NCI-H2081 treated with DMSO at 0.1 percent for 48 hours (cell line): Measurements from ENCODE around the gene KIF21B.

Experiments used
- DNase-seq: peaks from one replicate; lab custom pipeline; 2025; lab: John Stamatoyannopoulos, UW

KIF21B gene

GRCh38 chr1:201023517-201023902, at the start of gene KIF21B:
Gene KIF21B, minus strand, starts transcription at chr1:201023714. Its CDS starts 331 bp downstream, at chr1:201023383.
- no peak for DNase-seq

- no peak for DNase-seq
These were observed 49.4 kb upstream of the KIF21B start for GRCh38 chr1:201072922-201073321.

- DNase-seq, result no peak
These were observed 48.6 kb upstream of the KIF21B start for GRCh38 chr1:201072149-201072548.

GRCh38 chr1:201069636-201070035, 46.1 kb upstream of the KIF21B start:
- no peak for DNase-seq

GRCh38 chr1:201068976-201069375, 45.5 kb upstream of the KIF21B start:
- DNase-seq, result no peak

GRCh38 chr1:201066986-201067385, 43.5 kb upstream of the KIF21B start:
- no peak for DNase-seq

- DNase-seq, result no peak
These were observed 42.2 kb upstream of the KIF21B start for GRCh38 chr1:201065686-201066085.

- no peak for DNase-seq
These were observed 41.3 kb upstream of the KIF21B start for GRCh38 chr1:201064806-201065205.

GRCh38 chr1:201063145-201063544, 39.6 kb upstream of the KIF21B start:
- no peak for DNase-seq

- DNase-seq, result no peak
These were observed 39.1 kb upstream of the KIF21B start for GRCh38 chr1:201062511-201063091.

GRCh38 chr1:201061886-201062285, 38.4 kb upstream of the KIF21B start:
- no peak for DNase-seq

- DNase-seq, result no peak
These were observed 37.5 kb upstream of the KIF21B start for GRCh38 chr1:201061049-201061448.

- DNase-seq, result no peak
These were observed 37.1 kb upstream of the KIF21B start for GRCh38 chr1:201060586-201060985.

GRCh38 chr1:201059871-201060555, 36.5 kb upstream of the KIF21B start:
- no peak for DNase-seq

- no peak for DNase-seq
These were observed 35.9 kb upstream of the KIF21B start for GRCh38 chr1:201059401-201059800.

GRCh38 chr1:201054091-201054543, 30.6 kb upstream of the KIF21B start:
- DNase-seq, result no peak

GRCh38 chr1:201053155-201053860, 29.8 kb upstream of the KIF21B start:
- DNase-seq, result no peak

GRCh38 chr1:201051399-201051798, 27.9 kb upstream of the KIF21B start:
- DNase-seq, result no peak

- DNase-seq, result no peak
These were observed 27.2 kb upstream of the KIF21B start for GRCh38 chr1:201050515-201051277.

GRCh38 chr1:201049248-201049831, 25.8 kb upstream of the KIF21B start:
- no peak for DNase-seq

GRCh38 chr1:201048521-201048920, 25.0 kb upstream of the KIF21B start:
- DNase-seq, result no peak

- no peak for DNase-seq
These were observed 20.6 kb upstream of the KIF21B start for GRCh38 chr1:201044119-201044518.
